CD4-positive, alpha-beta T cell treated with Interleukin-4 for 1 hour (primary cell): ENCODE measurements around the gene FGF9.

Experiments used
- DNase-seq, 2 donors: peaks; one replicate each; pipeline ENCODE4 v3.0.0-alpha.2; 2020 to 2022

Gene FGF9

GRCh38 chr13:21719463-21719862, 48.6 kb downstream of the FGF9 start:
- DNase-seq: no peak

GRCh38 chr13:21723807-21724505, 53.1 kb downstream of the FGF9 start:
- DNase-seq: no peak

- DNase-seq: no peak
Measured at GRCh38 chr13:21730186-21730880, 59.5 kb downstream of the FGF9 start.

- no peak for DNase-seq
Measured at GRCh38 chr13:21733475-21734263, 62.8 kb downstream of the FGF9 start.

- DNase-seq: no peak
Measured at GRCh38 chr13:21734961-21735360, 64.1 kb downstream of the FGF9 start.

GRCh38 chr13:21735701-21736401, 65.0 kb downstream of the FGF9 start:
- no peak for DNase-seq

GRCh38 chr13:21736926-21737325, 66.1 kb downstream of the FGF9 start:
- no peak for DNase-seq

GRCh38 chr13:21738630-21739029, 67.8 kb downstream of the FGF9 start:
- DNase-seq: no peak

GRCh38 chr13:21739771-21740170, 68.9 kb downstream of the FGF9 start:
- DNase-seq: no peak

- DNase-seq: no peak
Measured at GRCh38 chr13:21741396-21741979, 70.6 kb downstream of the FGF9 start.

GRCh38 chr13:21742096-21742495, 71.2 kb downstream of the FGF9 start:
- no peak for DNase-seq

- DNase-seq: no peak
Measured at GRCh38 chr13:21744149-21744548, 73.3 kb downstream of the FGF9 start.

GRCh38 chr13:21745307-21745706, 74.4 kb downstream of the FGF9 start:
- no peak for DNase-seq

- DNase-seq: no peak
Measured at GRCh38 chr13:21747456-21747855, 76.6 kb downstream of the FGF9 start.

- DNase-seq: no peak
Measured at GRCh38 chr13:21748166-21748565, 77.3 kb downstream of the FGF9 start.

GRCh38 chr13:21749410-21749809, 78.5 kb downstream of the FGF9 start:
- DNase-seq: no peak

GRCh38 chr13:21752501-21752900, 81.6 kb downstream of the FGF9 start:
- no peak for DNase-seq

- DNase-seq: no peak
Measured at GRCh38 chr13:21753117-21753729, 82.3 kb downstream of the FGF9 start.
